ENCODE data around the gene HDGFL3. TPM values are rescaled to one million over a fixed set of nuclear protein-coding genes. Genes with fewer than 3 reads are reported as not detected.
A peak's percentile ranks its signal among the peaks of the same experiment; 100 is the strongest.
"Not testable (repeated sequence)": the region's sequence is repeated elsewhere in the genome, so short reads cannot be mapped to it uniquely, and the experiment has no call there.

Gene HDGFL3
- 10 to 100 TPM; 87.9 to 93.6 (median 90.8) TPM for polyA plus RNA-seq (ENCODE audit: insufficient read length in 4 of 4)

- DNase-seq (ENCODE audit: low read depth in 4 of 4, low spot score in 3 of 4) = peak; percentile 41 to 61 (median 54)
Measured at GRCh38 chr15:83207660-83208366, at the start of gene HDGFL3. TSS of gene HDGFL3 (minus strand) at chr15:83207823. CDS start at chr15:83207414, 409 bp downstream.

GRCh38 chr15:83250781-83251180, 43.2 kb upstream of the HDGFL3 start:
- no peak for DNase-seq (ENCODE audit: low read depth in 4 of 4, low spot score in 3 of 4)

GRCh38 chr15:83249030-83249343, 41.4 kb upstream of the HDGFL3 start:
- no peak for DNase-seq (ENCODE audit: low read depth in 4 of 4, low spot score in 3 of 4)

GRCh38 chr15:83248151-83249029, 40.8 kb upstream of the HDGFL3 start:
- DNase-seq (ENCODE audit: low read depth in 4 of 4, low spot score in 3 of 4) = peak; percentile 63 to 72 (median 67)

- no peak for DNase-seq (ENCODE audit: low read depth in 4 of 4, low spot score in 3 of 4)
Measured at GRCh38 chr15:83243634-83244033, 36.0 kb upstream of the HDGFL3 start.

- no peak for DNase-seq (ENCODE audit: low read depth in 4 of 4, low spot score in 3 of 4)
Measured at GRCh38 chr15:83230242-83230641, 22.6 kb upstream of the HDGFL3 start.

GRCh38 chr15:83225449-83225848, 17.8 kb upstream of the HDGFL3 start:
- no peak for DNase-seq (ENCODE audit: low read depth in 4 of 4, low spot score in 3 of 4)

- DNase-seq (ENCODE audit: low read depth in 4 of 4, low spot score in 3 of 4) = not testable (repeated sequence)
Measured at GRCh38 chr15:83221781-83222180, 14.2 kb upstream of the HDGFL3 start.

GRCh38 chr15:83219026-83219425, 11.4 kb upstream of the HDGFL3 start:
- no peak for DNase-seq (ENCODE audit: low read depth in 4 of 4, low spot score in 3 of 4)

GRCh38 chr15:83215306-83215705, 7.7 kb upstream of the HDGFL3 start:
- no peak for DNase-seq (ENCODE audit: low read depth in 4 of 4, low spot score in 3 of 4)

GRCh38 chr15:83210619-83211018, 3.0 kb upstream of the HDGFL3 start:
- DNase-seq (ENCODE audit: low read depth in 4 of 4, low spot score in 3 of 4) = no peak

- DNase-seq (ENCODE audit: low read depth in 4 of 4, low spot score in 3 of 4) = no peak
Measured at GRCh38 chr15:83209333-83209732, 1.7 kb upstream of the HDGFL3 start.

GRCh38 chr15:83208367-83208661, 691 bp upstream of the HDGFL3 start:
- DNase-seq (ENCODE audit: low read depth in 4 of 4, low spot score in 3 of 4) = no peak

- DNase-seq (ENCODE audit: low read depth in 4 of 4, low spot score in 3 of 4) = peak in 3 of 4 donors; percentile 37 to 50 (median 49)
Measured at GRCh38 chr15:83207009-83207659, 489 bp downstream of the HDGFL3 start.

- peak in 2 of 4 donors; percentile 22 to 43 for DNase-seq (ENCODE audit: low read depth in 4 of 4, low spot score in 3 of 4)
Measured at GRCh38 chr15:83206526-83207008, 1.1 kb downstream of the HDGFL3 start.

- DNase-seq (ENCODE audit: low read depth in 4 of 4, low spot score in 3 of 4) = peak in 2 of 4 donors; percentile 8 to 15
Measured at GRCh38 chr15:83205725-83206324, 1.8 kb downstream of the HDGFL3 start.

- no peak for DNase-seq (ENCODE audit: low read depth in 4 of 4, low spot score in 3 of 4)
Measured at GRCh38 chr15:83204697-83205096, 2.9 kb downstream of the HDGFL3 start.

- DNase-seq (ENCODE audit: low read depth in 4 of 4, low spot score in 3 of 4) = no peak
Measured at GRCh38 chr15:83203543-83203942, 4.1 kb downstream of the HDGFL3 start.

GRCh38 chr15:83200589-83200988, 7.0 kb downstream of the HDGFL3 start:
- DNase-seq (ENCODE audit: low read depth in 4 of 4, low spot score in 3 of 4) = no peak

- DNase-seq (ENCODE audit: low read depth in 4 of 4, low spot score in 3 of 4) = no peak
Measured at GRCh38 chr15:83200162-83200561, 7.5 kb downstream of the HDGFL3 start.

- no peak for DNase-seq (ENCODE audit: low read depth in 4 of 4, low spot score in 3 of 4)
Measured at GRCh38 chr15:83199288-83199687, 8.3 kb downstream of the HDGFL3 start.
